Neutrophil (primary cell): ENCODE data around the gene TCF19.

Experiments
- H3K27ac ChIP-seq: fragments of 200-600 bp; sonication (generic); 2 replicates; pipeline ENCODE4 v1.5.1; 2016; ENCODE audit warnings: mild to moderate bottlenecking, moderate library complexity
- H3K27me3 ChIP-seq: fragments of 200-600 bp; sonication (generic); 2 replicates; pipeline ENCODE4 v1.6.0; 2016; ENCODE audit warnings: mild to moderate bottlenecking
- H3K36me3 ChIP-seq: fragments of 200-600 bp; sonication (generic); 2 replicates; pipeline ENCODE4 v1.5.1; 2017
- H3K4me1 ChIP-seq, 2 experiments: fragments of 200-600 bp in 1 of 2; sonication (generic) in 1 of 2; 1 replicate in 1 of 2; 2 replicates in 1 of 2; pipeline versions ENCODE4 v1.5.1 to v1.6.1; 2013 to 2016; ENCODE audit warnings: low read depth in 1 of 2, low read length in 1 of 2, mild to moderate bottlenecking in 1 of 2, moderate library complexity in 1 of 2; ENCODE audit not compliant: control insufficient read depth in 1 of 2, insufficient read depth in 1 of 2
- H3K4me3 ChIP-seq, 2 experiments: fragments of 200-600 bp in 1 of 2; sonication (generic) in 1 of 2; 1 replicate in 1 of 2; 2 replicates in 1 of 2; pipeline ENCODE4 v1.5.1; 2013 to 2016; ENCODE audit warnings: low read depth in 1 of 2, low read length in 1 of 2, mild to moderate bottlenecking in 1 of 2, moderate library complexity in 1 of 2
- H3K9me3 ChIP-seq: fragments of 200-600 bp; sonication (generic); 2 replicates; pipeline ENCODE4 v1.5.1; 2016
- TF ChIP-seq, protein P1 (sequence below): fragments of 200-600 bp; sonication (generic); IDR thresholded peaks from 2 replicates; pipeline ENCODE4 v1.5.1; 2016; ENCODE audit warnings: antibody characterized with exemption

TCF19 gene

DNA sequence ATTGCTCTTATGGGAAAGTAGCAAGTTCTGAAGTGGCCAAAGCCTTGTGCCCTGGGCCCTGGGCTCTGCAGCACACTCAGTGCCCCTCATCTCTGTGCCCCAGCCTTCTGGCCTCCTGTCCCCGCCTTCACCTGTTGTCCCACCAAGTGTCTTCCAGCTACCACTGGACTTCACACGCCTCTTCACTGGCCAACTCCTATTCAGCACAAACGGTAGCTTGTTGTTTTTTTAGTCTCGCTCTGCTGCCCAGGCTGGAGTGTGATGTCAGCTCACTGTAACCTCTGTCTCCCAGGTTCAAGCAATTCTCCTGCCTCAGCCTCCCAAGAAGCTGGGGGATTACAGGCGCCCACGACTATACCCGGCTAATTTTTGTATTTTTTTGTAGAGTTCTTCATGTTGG is 5.6 kb upstream of the TCF19 start:
- Histone ChIP-seq H3K27ac (no peak overlapping the region), H3K9me3 (no peaks in the 10 kb centered on the region), H3K27me3 (no peaks in the 10 kb centered on the region), H3K4me1 (peaks cover 6 to 7% of the 10 kb centered on the region in 2 experiments), H3K4me3 (no peak overlapping the region), H3K36me3 (peaks cover 13% of the 10 kb centered on the region)
- TF ChIP-seq, protein P1, sequence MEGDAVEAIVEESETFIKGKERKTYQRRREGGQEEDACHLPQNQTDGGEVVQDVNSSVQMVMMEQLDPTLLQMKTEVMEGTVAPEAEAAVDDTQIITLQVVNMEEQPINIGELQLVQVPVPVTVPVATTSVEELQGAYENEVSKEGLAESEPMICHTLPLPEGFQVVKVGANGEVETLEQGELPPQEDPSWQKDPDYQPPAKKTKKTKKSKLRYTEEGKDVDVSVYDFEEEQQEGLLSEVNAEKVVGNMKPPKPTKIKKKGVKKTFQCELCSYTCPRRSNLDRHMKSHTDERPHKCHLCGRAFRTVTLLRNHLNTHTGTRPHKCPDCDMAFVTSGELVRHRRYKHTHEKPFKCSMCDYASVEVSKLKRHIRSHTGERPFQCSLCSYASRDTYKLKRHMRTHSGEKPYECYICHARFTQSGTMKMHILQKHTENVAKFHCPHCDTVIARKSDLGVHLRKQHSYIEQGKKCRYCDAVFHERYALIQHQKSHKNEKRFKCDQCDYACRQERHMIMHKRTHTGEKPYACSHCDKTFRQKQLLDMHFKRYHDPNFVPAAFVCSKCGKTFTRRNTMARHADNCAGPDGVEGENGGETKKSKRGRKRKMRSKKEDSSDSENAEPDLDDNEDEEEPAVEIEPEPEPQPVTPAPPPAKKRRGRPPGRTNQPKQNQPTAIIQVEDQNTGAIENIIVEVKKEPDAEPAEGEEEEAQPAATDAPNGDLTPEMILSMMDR, result no peak

DNA sequence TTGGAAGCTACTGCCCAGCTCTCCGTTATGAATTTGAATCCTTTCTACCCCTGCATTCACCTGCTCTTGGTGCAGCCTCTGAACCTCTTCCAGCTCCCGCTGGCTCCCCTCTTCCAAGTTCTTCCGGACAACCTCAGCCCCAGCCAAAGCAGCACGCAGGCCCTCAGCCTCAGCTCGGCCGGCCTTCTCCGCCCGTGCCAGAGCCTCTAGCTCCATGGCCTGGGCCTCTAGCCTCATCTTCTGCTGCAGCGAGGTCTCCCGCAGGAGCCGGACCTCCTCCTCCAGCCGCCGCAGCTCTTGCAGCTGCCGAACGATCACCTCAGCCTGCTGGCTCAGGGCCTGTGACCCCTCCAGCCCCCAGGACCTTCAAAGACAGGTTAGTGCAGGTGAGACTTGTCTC is 4.0 kb upstream of the TCF19 start:
- TF ChIP-seq, protein P1, result no peak
- Histone ChIP-seq H3K27me3 (no peaks in the 10 kb centered on the region), H3K4me1 (peaks cover 18 to 21% of the 10 kb centered on the region in 2 experiments), H3K36me3 (peaks cover 9% of the 10 kb centered on the region), H3K4me3 (no peak overlapping the region), H3K9me3 (no peaks in the 10 kb centered on the region), H3K27ac (no peak overlapping the region)

DNA sequence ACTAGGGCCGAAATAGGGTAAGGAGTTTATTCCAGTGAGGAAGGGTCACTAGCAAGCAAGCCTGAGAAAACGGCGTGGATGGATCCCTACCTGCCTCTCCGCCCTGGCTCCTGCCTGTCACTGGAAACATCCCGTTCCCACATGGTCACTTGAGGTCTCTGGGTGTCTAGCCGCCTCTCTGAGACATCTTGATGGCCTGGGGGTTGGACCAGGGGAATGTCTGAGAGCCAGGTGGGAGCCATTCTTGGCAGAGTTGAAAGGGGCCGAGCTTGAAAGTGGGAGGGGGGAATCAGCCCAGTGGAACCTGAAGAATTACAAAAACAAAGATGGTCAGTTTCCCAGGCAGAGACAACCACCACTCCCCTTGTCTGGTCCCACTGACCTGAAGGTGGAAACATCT is 1.7 kb upstream of the TCF19 start:
- Histone ChIP-seq H3K4me3 (no peak overlapping the region), H3K36me3 (no peaks in the 10 kb centered on the region), H3K4me1 (peaks cover 24 to 25% of the 10 kb centered on the region in 2 experiments), H3K27me3 (no peaks in the 10 kb centered on the region), H3K9me3 (no peaks in the 10 kb centered on the region), H3K27ac (no peak overlapping the region)
- TF ChIP-seq, protein P1, result no peak

DNA sequence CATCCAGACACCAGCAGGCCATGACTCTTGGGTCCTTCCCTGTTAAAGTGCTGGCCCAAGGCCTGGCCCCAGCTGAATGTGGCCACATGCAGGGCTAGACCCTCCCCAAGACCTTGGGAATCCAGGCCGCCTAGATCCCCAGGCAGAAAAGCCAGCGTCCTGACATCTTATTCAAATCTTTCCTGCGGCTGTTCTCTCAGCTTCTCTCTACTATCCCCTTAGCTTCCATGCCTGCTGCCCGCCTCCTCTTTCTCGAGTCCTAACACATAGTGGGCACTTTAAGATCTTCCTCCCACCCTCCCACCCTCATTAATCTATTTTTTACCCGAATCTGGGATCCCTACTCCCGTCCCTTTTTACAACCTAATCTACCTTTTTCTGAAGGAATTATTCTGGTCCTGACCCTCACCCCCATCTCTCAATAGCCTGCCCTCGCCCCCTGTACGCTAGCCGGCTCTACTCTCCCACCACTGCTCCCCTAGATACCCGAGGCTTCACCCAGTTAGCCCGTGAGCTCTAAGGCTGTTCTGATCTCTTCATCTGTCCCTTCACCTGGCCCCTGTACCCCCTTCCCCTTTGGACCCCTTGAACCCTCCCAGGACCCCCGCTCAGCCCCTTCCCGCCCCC is 763 bp upstream of the TCF19 start, which contains the start of gene CCHCR1:
Gene CCHCR1, minus strand, starts transcription at position 290 of the 627 bp plus-strand sequence. Its CDS starts 202 bp downstream, at position 88.
- peak within 1 kb of the TSS; percentile 64 to 92 for H3K4me3 ChIP-seq
- H3K9me3 ChIP-seq, result no peaks in the 10 kb centered on the region
- H3K4me1 ChIP-seq, result peaks cover 25 to 26% of the 10 kb centered on the region in 2 experiments
- peak within 1 kb of the TSS; percentile 74 for H3K27ac ChIP-seq
- TF ChIP-seq, protein P1, result no peak
- no peaks in the 10 kb centered on the region for H3K27me3 ChIP-seq
- peaks cover 3% of the 10 kb centered on the region for H3K36me3 ChIP-seq

DNA sequence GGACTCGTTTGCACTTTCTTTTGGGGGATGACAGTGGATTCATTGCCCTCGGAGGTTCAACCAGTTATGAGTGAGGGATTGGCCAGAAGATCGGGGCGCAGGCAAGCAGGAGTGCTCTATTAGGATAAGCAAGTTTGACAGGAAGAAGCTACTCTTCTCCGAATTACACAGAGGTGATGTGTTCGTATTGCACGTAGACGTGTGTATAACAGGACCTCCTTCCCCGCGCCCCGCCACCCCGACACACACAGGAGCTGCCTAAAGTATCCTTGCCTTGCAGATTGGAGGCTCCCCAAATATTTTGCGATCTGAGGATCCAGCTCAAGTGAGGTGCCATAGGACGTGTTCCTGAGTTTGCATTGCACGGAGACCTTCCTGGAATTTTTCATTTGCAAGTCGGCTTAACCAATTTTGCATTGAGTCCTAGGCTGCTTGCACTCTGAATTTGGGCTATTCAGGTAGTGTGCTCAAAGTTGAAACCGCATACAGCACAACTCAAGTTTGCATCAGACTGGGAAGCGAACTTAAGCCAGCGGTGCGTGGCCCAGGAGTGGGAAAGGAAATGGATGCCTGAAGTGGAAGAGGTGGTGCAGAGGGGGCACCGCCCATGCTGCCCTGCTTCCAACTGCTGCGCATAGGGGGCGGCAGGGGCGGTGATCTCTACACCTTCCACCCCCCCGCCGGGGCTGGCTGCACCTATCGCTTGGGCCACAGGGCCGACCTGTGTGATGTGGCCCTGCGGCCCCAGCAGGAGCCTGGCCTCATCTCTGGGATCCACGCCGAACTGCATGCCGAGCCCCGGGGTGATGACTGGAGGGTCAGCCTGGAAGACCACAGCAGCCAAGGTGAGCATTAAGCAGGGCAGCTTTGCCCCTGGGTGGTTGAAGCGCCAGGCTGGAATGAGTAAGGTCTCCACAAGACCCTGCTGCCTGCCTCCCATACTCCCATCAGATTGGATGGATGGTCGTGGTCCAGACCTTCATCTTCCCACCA is 770 bp downstream of the TCF19 start:
- Histone ChIP-seq H3K4me3 (peak overlapping the region; percentile 64 to 92), H3K27ac (peak overlapping the region; percentile 74), H3K27me3 (no peaks in the 10 kb centered on the region), H3K9me3 (no peaks in the 10 kb centered on the region), H3K36me3 (peaks cover 9% of the 10 kb centered on the region), H3K4me1 (peaks cover 25 to 31% of the 10 kb centered on the region in 2 experiments)
- TF ChIP-seq, protein P1, result no peak
